CD4-positive, alpha-beta T cell treated with Interleukin-10 for 1 hour (primary cell): ENCODE results near the gene PRXL2B.
"Not testable (repeated sequence)": the region's sequence is repeated elsewhere in the genome, so short reads cannot be mapped to it uniquely, and the experiment has no call there.

Experiments
- DNase-seq: peaks from one replicate; pipeline ENCODE4 v3.0.0-alpha.2; 2020

PRXL2B gene

DNA sequence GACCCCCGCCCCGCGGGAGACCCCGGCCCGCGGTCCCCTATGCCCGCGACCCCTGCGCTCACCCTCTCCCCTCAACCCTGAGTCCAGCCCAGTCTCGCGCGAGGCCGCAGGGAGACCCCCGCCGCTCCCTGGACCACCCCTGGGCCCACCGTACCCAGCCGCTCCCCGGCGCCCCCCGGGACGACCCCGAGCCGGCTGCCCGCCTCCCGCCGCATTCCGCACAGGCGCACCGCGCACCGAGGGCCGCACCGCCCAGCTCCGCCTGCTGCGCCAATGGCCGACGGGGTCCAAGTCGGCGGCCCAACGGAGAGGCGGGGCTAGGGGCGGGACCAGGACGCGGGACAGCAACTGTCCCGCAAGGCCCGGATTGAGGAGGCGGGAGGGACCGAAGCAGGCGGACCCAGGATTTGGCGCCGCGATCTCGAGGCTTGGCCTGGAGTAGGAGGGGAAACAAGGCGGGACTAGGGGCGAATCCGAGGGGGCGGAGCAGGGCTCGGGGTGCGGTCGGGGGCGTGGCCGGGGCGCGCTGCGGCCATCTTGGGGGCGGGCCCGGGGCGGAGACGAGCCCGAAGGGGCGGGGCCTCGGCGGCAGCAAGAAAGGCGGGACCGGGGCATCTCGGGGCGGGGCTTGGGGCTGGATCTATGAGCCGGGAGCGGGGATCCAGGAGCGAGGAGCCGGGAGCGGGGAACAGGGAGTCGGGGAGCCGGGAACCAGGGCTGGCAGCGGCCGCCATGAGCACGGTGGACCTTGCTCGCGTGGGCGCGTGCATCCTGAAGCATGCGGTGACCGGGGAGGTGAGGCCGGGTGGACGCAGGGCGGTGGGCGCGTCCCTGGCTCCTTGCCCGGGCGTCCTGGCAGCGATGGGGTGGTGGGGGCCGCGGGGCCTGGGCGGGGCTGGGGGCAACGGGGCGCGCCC lies at the start of gene PRXL2B:
Gene PRXL2B, plus strand, starts transcription at position 624 of the 917 bp plus-strand sequence. Its CDS starts 109 bp downstream, at position 733.
- DNase-seq = peak; percentile 96

DNA sequence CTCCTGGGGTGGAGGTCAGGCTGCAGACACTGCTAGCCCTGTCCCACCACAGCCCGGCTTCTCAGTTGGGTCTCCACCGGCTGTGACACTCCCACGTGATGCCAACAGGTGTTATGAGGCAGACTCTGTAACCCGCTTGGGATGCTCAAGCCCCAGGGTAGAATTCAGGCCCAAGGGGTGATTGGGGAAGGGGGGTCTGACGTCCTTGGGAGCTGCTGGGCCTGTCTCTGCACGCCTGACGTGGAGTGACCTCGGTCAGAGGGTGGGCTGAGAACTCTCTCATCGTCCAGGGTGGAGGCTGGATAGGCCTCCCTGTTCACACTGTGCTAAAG lies 48.8 kb upstream of the PRXL2B start:
- DNase-seq = no peak

DNA sequence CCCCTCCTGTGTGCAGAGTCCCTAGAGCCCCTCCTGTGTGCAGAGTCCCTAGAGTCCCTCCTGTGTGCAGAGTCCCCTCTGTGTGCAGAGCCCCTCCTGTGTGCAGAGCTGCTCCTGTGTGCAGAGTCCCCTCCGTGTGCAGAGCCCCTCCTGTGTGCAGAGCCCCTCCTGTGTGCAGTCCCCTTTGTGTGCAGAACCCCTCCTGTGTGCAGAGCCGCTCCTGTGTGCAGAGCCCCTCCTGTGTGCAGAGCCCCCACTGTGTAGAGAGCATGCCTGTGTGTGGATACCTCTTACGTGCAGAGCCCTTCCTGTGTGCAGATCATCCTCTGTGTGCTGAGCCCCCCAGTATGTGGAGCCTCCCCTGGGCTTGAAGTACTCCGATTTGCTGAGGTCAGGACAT lies 48.2 kb upstream of the PRXL2B start:
- DNase-seq = no peak

DNA sequence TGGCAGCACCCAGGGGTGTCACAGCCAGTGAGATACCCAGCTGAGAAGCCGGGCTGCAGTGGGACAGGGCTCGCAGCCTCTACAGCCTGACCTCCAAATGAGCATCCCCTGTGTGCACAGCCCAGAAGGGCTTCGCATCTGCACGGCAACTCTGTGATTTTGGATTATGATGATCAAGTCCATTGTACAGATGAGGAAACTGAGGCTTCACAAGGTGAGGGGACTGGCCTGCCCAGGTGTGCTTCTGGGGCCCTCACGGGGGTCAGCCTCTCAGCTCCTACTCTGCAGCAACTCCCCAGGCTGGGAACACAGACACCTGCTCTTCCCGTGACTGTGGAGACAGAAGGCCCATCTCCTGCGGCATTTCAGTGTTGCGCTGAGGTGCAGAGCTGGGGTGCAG lies 47.7 kb upstream of the PRXL2B start:
- no peak for DNase-seq

GRCh38 chr1:2539312-2539907 lies 47.2 kb upstream of the PRXL2B start:
- peak; percentile 48 for DNase-seq

DNA sequence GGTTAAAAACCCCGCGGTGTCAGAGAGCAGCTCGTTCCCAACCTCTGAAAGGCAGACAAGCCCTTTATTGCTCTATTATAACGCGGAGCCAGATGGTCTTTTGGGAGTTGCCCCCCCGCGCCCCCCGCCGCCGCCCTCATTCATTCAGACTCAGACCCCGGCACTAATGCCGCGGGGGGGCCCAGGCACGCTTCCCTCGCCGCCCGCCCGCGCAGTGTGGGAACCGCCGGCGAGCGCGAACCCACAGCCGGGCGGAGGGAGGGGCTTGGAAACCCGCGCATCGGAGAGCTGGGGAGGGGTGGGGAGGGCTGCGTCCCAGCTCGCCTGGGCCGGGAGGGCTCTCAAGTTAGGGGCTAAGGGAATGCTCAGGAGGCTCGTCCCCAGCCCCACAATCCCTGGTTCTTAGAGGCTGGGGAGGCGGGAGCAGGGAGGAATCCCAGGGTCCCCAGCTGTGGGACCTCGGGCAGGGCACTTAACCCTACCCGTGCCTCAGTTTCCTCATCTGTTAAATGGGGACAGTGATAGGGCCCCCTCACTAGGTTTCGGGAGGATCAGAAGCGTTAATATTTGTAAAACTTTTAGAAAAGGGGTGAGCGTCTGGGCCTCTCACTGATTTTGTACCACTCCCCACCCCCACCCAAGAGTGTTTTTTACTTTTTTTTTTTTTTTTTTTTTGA lies 45.6 kb upstream of the PRXL2B start:
- DNase-seq = no peak

GRCh38 chr1:2541619-2542245 lies 44.8 kb upstream of the PRXL2B start:
- DNase-seq = no peak

DNA sequence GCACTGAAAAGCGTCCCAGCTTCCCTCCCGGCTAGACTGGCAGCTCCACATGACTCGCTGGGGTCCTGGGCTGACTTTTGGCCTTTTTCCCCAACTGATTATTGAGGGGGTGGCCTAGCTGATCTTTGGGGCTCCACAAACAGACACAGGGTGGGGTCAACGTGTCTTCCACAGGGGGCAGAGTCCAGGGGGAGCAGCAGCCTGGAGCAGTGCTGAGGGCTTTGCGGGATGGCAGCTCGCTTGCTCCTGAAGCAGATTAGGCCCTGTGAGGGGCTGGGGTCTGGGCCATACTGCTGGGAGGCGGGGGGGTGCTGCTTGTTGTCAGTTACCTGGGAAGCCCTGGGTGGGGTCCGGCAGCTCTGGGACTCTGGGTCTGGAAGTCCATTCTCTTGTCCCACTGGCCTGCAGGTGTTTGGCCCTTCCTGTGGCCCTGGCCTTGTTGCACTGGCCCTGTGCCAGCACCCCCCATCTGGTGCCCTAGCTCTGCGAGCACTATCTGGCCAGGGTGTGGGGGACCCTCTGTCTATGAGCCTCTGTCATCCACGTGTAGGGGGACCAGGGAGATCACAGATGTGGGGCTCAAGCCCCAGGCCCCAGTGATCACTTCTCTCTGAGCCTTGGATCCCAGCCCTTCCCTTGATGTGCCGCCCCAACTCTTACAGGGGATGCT lies 44.2 kb upstream of the PRXL2B start:
- no peak for DNase-seq

- peak; percentile 54 for DNase-seq
These were observed 43.0 kb upstream of the PRXL2B start for GRCh38 chr1:2543543-2544092.

DNA sequence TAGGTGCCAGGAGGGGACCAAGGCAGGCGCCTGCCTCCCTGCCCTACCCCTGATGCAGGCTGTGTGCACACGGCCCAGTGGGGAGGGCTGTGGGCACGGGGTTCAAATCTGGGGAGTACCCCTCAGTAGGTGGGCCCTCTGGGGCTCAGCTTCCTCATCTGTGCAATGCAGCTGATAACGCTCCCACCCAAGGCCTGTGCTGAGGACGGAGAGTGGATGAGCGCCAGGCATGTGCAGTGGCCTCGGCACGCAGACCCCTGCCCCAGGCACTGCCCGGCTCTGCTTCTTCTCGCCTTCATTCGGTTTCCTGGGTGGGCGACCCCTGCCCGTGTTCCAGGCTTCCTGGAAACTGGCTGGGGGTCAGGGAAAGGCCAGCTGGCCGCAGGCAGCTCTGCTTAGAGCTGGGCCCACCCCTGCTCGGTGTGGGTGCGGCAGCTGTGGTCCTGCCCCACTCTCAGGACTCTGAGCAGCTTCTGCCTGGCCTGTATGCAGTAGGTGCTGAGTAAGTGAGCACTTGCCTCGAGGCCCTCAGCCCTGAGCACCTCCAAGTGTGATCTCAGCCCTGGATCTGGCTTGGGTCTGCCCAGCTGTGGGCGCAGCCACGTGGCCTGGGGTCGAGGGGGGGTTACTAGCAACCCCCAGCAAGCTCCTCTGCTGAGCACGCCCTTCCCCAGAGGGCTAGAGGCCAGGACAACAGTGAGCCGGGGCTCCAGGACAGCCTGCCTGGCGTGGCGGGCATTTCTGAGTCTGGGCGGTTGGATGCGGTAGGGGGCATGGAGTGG lies 42.3 kb upstream of the PRXL2B start:
- no peak for DNase-seq

GRCh38 chr1:2544875-2545640 lies 41.5 kb upstream of the PRXL2B start:
- DNase-seq = no peak

GRCh38 chr1:2545754-2546514 lies 40.6 kb upstream of the PRXL2B start:
- DNase-seq = peak; percentile 94

DNA sequence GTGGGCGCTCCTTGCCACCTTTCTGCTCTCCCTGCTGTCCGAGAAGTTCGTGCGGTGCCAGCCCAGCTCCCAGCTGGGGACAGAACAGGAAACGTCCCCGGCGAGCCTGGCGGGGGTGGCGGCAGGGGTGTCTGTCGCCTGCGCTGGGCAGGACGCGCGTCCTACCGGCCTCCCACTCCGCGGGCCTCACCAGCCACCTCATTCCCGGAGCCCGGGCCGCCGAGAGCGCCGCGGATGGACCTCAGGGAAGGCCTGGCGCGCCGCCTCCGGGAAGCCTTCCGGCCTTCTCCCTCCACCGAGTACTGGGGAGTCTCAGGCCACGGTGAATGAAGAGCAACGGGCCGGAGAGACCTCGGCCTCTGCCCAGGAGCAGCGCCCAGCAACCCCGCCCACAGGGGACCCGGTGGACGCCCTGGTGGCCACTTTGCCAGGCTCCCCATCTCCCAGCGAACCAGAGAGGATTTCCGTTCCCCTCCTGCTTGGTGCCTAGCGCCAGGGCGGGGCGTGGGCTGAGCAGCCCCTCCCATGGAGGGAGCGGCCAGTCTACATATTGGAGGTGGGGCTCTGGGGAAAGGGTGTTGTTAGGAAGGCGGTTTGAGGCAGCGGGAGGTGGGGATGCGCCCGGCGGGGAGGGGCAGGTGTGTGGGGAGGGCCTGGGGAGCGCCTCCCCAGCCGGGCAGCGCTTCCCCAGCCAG lies 39.9 kb upstream of the PRXL2B start:
- DNase-seq = peak; percentile 91

DNA sequence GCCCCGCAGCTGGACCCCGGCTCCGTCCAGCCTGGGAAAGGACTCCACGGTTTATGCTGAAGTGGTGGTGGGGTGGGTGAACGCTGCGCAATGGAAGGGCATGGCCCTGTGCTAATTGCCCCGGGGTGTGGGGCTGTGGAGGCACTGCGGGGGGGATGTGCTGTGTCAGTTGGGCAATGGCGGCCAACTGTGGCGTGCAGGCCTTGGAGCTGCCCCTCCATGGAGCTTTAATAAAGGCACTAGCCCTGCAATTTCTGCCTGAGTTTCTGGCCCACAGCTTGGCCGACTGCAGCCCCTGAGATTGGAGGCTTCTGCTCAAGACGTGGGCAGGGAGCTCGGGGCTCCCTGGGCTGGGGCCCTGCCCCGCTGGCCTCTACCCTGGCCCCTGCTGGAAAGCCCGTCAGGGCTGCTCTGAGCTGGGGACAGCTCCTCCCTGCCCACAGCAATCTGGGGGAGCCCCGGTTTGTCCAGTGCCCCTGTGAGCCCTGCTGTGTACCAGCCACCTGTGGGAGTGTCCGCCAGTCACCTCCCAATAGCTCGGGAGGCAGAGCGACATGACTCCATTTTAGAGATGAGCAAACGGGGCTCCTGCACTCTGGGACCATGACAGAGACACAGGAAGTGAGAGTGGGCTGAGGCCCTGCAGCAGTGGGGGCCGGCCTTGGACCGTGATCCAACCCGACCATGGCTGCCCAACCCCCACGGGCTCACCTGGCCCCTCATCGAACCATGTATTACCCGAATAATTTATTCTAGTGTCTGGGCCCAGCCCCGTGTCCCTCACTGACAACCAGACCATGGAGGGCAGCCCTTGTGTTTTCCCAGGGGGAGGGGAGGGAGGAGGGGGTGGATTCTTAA lies 39.1 kb upstream of the PRXL2B start:
- peak; percentile 59 for DNase-seq

DNA sequence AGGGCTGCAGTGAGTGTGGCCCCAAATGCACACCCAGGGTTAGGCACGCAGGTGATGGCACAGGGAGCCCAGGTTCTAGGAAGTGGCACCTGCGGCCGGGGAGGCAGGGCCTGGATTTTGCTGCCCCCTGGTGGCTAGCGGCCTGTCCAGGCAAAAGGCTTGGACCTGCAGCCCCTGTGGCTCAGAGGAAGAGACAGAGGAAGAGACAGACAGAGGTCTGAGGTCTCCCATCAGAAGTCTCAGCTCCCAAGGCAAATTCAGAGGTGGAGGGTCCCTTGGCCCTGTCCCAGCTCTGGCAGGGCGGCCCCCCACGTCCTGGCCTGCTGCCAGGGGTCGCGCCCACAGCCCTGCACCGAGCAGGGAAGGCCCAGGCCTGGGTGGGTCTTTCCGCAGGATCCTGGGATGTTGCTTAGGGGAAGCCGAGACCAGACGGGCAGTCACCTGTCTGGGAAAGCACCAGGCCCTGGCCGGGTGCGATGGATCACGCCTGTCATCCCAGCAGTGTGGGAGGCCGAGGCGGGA lies 38.4 kb upstream of the PRXL2B start:
- DNase-seq = peak; percentile 88

DNA sequence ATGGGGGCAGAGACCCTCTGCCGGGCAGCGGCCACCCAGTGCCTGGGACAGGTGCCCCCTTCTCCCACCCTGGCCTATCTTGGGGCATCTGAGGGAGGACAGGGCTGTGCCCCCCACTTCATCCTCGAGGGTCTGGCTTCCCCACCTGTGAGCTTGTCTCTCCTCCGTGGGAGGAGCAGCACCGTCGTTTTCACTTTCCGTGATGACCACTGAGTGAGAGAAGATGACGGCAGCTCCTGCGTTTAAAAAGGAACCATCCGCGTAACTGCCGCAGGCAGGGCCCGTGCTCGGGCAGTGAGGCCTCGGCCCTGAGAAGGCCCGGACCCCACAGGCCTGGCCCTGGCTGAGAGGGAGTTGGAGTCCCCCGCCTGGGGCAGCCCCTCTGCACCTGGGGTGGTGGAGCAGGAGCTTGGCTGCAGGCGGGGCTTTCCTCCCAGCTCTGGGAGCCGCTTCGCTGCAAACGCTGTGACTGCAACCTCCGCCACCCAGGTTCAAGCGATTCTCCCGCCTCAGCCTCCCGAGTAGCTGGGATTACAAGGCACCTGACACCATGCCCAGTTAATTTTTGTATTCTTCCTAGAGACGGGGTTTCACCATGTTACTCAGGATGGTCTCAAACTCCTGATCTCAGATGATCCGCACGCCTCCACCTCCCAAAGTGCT lies 37.1 kb upstream of the PRXL2B start:
- not testable (repeated sequence) for DNase-seq

- not testable (repeated sequence) for DNase-seq
These were observed 36.2 kb upstream of the PRXL2B start for GRCh38 chr1:2550309-2550861.
